ENCODE measurements around the gene HYLS1.
"Not testable (repeated sequence)": the region's sequence is repeated elsewhere in the genome, so short reads cannot be mapped to it uniquely, and the experiment has no call there.

Gene HYLS1

GRCh38 chr11:125887373-125888324, at the start of gene HYLS1:
TSS of gene HYLS1 (plus strand) at chr11:125887668. CDS start at chr11:125899369, 11,701 bp downstream.
- DNase-seq = peak; percentile 66 to 97 (median 89)

GRCh38 chr11:125842321-125842948, 45.0 kb upstream of the HYLS1 start:
- DNase-seq = no peak

GRCh38 chr11:125846188-125846587, 41.3 kb upstream of the HYLS1 start:
- DNase-seq = no peak

DNA sequence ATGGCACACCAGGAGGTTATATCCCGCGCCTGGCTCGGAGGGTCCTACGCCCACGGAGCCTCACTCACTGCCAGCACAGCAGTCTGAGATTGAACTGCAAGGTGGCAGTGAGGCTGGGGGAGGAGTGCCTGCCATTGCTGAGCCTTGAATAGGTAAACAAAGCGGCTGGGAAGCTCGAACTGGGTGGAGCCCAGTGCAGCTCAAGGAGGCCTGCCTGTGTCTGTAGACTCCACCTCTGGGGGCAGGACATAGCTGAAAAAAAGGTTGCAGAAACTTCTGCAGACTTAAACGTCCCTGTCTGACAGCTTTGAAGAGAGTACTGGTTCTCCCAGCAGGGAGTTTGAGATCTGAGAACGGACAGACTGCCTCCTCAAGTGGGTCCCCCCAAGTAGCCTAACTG, 29.8 kb upstream of the HYLS1 start:
- not testable (repeated sequence) for DNase-seq

- not testable (repeated sequence) for DNase-seq
Measured at GRCh38 chr11:125862786-125863185, 24.7 kb upstream of the HYLS1 start.

- not testable (repeated sequence) for DNase-seq
Measured at GRCh38 chr11:125865354-125865753, 22.1 kb upstream of the HYLS1 start.

DNA sequence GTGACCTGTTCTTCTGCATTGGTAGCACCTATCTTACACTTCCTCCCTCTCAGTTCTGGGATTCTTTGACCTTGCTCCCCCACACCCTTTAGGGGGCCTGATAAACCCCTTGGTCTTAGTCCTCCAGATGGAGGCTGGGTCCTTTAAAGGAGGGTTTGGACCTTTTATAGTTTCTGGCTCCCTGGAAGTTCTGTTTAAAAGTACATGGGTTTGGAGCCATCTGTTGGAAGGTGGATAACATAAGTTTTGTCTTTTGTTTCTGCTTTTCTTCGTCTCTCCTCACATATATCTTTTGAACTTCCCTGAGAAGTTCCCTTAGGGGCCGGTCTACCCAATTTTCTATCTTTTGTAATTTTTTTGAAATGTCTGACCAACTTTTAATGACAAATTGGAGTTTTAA, 17.9 kb upstream of the HYLS1 start:
- no peak for DNase-seq

GRCh38 chr11:125871391-125872137, 15.9 kb upstream of the HYLS1 start:
- DNase-seq = peak in 8 of 56 donors; percentile 2 to 50 (median 7)

DNA sequence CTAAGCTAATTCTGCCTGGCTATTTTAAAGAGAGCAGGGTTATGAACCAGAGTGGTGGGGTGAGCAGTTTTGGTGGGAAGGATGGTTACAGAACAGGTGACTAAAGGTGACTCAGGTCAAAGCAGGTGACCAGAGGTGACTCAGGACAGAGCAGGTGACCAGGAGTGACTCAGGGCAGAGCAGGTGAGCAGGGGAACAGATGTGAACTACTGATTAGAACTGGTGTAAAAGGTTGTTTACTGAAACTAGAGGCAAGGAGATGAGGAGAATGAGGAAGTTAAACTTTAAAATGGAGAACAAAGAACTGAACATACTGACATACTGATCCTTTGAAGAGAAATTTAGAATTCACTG, 15.4 kb upstream of the HYLS1 start:
- no peak for DNase-seq

DNA sequence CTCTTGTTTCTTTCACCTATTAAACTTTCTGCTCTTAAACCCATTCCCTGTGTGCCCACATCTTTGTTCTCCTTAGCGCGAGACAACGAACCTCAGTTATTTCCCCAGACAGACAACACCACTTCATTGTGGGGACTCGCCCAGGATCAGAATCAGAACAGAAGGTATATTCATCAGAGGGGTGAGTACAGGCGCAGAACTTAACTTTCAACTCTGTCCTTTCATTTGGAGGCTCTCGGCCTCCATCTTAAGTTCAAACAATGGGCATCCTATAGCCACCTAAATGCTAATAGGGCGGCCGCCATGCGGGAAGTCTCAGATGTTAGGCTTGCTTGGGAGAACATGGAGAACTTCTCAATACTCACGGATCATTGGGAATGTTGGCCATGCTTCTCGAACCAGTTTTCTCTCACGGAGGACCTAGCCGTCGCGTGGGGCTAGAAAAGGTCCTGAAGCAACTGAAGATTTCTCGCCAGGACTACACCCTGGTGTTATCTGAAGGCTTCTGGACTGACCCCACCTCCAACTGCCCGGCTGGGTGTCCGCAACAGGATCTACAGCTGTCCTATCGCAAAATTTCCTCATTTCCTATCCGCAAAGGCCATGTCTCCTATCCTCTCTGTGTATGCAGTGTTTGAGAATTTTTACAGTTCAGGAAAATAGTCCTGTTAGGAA, 13.4 kb upstream of the HYLS1 start:
- DNase-seq = no peak

GRCh38 chr11:125874556-125875124, 12.8 kb upstream of the HYLS1 start:
- DNase-seq = peak in 47 of 56 donors; percentile 2 to 78 (median 34)

- no peak for DNase-seq
Measured at GRCh38 chr11:125881291-125881690, 6.2 kb upstream of the HYLS1 start.

- DNase-seq = no peak
Measured at GRCh38 chr11:125883375-125883774, 4.1 kb upstream of the HYLS1 start.

- DNase-seq = peak in 17 of 56 donors; percentile 26 to 74 (median 53)
Measured at GRCh38 chr11:125886997-125887372, 483 bp upstream of the HYLS1 start.

DNA sequence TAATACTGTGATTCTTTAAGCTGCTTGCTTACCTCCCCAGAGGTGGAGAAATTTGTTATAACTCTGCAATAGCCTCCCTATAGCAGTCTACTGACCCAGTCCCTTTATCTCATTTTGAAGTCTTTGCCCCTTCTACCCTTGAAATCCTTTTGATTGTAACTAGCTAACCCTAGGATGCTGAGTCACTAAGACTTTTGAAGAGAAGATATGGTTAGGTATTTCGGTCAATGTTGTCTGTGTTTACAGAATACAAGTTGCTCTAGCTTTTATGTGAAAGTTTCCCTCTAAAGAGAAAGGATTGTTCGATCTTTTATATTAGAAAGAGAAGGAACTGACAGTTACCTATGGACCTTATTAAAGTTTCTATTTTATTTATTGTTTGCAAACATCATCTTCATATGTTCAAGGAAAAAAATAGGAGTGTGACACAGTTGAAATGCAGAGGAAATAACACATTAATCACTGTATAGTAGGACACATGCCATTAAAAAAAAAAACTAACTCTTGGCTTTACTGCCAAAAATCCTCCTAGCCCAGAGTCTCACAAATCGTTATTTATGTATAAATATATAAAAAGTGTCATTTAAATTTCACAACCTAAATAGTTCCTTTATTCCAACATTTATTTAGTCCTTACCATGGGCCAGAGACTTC, 3.1 kb downstream of the HYLS1 start:
- DNase-seq = no peak

GRCh38 chr11:125892071-125892470, 4.6 kb downstream of the HYLS1 start:
- DNase-seq = no peak

GRCh38 chr11:125892994-125893393, 5.5 kb downstream of the HYLS1 start:
- no peak for DNase-seq

DNA sequence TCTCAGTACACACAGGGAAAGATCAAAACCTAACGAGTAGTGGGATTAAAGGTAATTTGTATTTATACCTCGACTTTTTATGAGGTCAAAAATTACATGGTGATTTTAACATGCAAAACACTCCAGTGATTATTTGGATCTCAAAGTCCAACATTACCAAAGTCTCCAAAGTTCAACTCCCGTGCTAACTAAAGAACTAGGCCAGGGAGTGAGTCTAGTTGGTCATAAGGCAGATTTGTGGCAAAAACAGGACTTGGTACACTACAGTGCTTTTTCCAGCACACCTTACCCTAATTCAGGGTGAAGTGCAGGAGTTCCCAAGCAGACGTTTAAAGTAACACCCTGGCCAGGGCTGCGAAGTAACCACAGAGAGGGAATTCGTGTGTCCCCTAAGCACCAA, 14.4 kb downstream of the HYLS1 start:
- DNase-seq = no peak

- DNase-seq = peak in 1 of 56 donors; percentile 37
Measured at GRCh38 chr11:125902277-125902926, 14.9 kb downstream of the HYLS1 start.
